HepG2 (cell line): Measurements from ENCODE around the gene MYO3B.

ENCODE experiments used
- CTCF ChIP-seq: sonication (generic); formaldehyde crosslinking; IDR thresholded peaks from 2 replicates; pipeline ENCODE4 v1.5.0; 2020; ENCODE audit warnings: mild to moderate bottlenecking, missing genetic modification reagents, moderate library complexity
- JUNB ChIP-seq: sonication (generic); formaldehyde crosslinking; IDR thresholded peaks from 2 replicates; pipeline ENCODE4 v1.8.0; 2022; ENCODE audit warnings: missing genetic modification reagents, mild to moderate bottlenecking, borderline replicate concordance
- KAT8 ChIP-seq: IDR thresholded peaks from 2 replicates; pipeline ENCODE4 v1.6.1; 2016; ENCODE audit warnings: missing genetic modification reagents, missing compliant biosample characterization
- LCORL ChIP-seq, 2 experiments: fragments of 450-650 bp in 1 of 2; sonication (generic) in 1 of 2; formaldehyde crosslinking in 1 of 2; IDR thresholded peaks; 2 replicates each; pipeline versions ENCODE4 v1.5.0 to v1.6.1; 2017 to 2020; ENCODE audit warnings: antibody characterized with exemption in 1 of 2, missing genetic modification reagents in 1 of 2
- NR2C2 ChIP-seq: sonication (generic); formaldehyde crosslinking; IDR thresholded peaks from 2 replicates; pipeline ENCODE4 v1.4.0; 2020; ENCODE audit warnings: missing genetic modification reagents, mild to moderate bottlenecking, moderate library complexity, borderline replicate concordance
- ZBTB20 ChIP-seq: sonication (generic); formaldehyde crosslinking; IDR thresholded peaks from 2 replicates; pipeline ENCODE4 v1.8.1; 2023; ENCODE audit warnings: missing genetic modification reagents, low read depth, mild to moderate bottlenecking, borderline replicate concordance
- ZBTB21 ChIP-seq: sonication (generic); formaldehyde crosslinking; IDR thresholded peaks from 2 replicates; pipeline ENCODE4 v1.4.0; 2020; ENCODE audit warnings: missing genetic modification reagents

GRCh38 chr2:170166735-170167134 is 11.2 kb upstream of the MYO3B start:
- TF ChIP-seq ZBTB20 (CRISPR knock-in tag) (no peak), NR2C2 (CRISPR knock-in tag) (no peak), LCORL (IDR thresholded peaks at IDR 0.05) (no peak), LCORL (CRISPR knock-in tag; IDR thresholded peaks at IDR 0.05) (no peak), JUNB (CRISPR knock-in tag) (no peak), ZBTB21 (CRISPR knock-in tag) (no peak), CTCF (CRISPR knock-in tag) (no peak), KAT8 (CRISPR knock-in tag) (no peak)
